HG03565 (cell line): ENCODE results near the gene CLUH.
"Not testable (repeated sequence)": the region's sequence is repeated elsewhere in the genome, so short reads cannot be mapped to it uniquely, and the experiment has no call there.

ENCODE experiments used
- ATAC-seq: cut with Tn5 transposase; IDR thresholded peaks from one replicate; pipeline ENCODE4 v1.9.1; 2021; ENCODE audit warnings: mild to moderate bottlenecking, moderate library complexity; ENCODE audit not compliant: unreplicated experiment

Gene CLUH

DNA sequence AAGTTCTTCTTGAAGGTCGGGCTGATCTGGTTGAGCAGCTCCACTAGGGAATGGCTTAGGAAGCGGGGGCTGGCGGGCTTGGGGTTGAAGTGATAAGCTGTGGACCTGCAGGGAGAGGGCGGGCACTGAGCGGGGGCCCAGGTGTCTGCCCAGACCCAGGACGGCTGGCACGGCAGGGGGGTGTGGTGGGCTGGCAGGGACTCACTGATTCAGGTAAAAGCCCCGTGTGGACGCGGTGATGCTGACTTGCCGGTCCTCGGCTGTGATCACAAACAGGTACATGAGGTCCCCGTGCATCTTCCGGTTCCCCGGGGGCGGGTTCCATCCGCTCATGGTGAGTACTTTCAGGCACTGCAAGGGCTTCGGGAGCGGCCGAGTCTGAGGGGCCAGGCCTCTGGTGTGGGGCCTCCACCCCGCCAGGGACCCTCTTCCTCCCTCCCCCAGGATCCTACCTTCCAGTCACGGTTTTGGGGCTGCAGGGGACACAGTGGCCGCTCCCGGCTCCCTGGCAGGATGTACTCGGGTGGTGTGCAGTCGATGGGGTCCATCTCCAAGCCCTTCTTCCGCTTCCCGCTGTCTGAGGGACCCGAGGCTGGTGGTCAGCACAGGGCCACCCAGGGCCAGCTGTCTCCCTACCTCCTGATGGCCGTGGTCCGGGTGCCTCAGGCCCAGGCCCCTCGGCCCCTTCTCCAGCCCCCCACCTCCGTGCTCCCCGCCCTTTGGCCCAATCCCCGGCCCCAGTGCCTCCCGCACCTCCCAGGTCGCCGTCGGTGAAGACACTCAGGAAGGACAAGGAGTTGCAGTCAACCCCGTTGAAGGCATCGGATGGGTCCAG lies 10.2 kb downstream of the CLUH start:
- ATAC-seq: no peak

DNA sequence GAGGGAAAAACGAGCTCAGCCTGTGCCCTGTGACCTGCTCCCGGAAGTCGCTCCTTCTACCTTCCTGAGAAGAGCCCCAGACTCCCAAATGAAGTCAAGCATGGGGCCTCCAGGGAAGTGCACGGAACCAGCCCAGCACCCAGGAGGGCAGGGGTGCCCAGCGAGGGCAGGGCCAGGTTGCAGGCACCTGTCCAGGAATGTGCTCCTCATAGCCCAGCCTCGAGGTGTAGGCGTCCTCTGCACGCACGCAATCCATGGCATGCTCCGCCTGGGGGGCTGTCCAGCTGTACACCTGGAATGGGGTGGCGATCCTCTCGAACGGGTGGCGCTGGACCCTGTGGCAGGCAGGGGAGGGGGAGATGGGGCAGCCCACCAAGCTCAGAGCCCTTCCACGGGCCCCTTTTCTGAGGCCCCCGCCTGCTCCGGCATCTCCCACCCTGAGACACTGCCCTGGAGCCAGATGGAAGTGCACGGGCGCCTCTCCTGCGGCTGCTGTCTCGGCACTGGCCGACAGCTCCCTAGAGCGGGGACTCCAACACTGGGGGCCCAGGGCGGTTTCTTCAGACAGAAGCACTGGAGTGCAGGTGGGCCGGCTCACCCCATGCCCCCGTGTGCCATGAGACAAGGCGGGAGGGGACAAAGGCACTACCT lies 10.9 kb downstream of the CLUH start:
- no peak for ATAC-seq

DNA sequence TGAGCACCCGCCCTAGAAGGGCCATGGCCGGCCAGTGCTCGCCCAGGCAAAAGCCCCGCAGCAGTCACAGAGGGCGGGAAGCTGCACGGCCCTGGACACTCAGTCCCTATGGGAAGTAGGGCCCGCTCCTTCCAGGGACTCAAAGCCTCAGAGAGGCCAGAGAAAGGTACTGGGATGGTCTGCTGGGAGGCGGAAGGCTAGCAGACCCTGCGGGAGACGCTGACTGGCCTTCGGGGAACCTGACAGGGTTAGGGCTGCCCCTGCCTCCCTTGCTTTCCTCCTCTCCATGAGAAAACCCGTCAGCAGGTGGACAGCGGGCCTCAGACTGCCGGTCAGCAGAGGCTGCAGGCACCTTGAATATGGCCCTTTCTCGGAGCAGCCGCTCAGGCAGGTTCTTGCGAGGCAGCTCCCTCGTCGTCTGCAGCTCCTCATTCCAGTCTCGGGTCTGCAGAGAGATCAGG lies 11.5 kb downstream of the CLUH start:
- ATAC-seq: no peak

DNA sequence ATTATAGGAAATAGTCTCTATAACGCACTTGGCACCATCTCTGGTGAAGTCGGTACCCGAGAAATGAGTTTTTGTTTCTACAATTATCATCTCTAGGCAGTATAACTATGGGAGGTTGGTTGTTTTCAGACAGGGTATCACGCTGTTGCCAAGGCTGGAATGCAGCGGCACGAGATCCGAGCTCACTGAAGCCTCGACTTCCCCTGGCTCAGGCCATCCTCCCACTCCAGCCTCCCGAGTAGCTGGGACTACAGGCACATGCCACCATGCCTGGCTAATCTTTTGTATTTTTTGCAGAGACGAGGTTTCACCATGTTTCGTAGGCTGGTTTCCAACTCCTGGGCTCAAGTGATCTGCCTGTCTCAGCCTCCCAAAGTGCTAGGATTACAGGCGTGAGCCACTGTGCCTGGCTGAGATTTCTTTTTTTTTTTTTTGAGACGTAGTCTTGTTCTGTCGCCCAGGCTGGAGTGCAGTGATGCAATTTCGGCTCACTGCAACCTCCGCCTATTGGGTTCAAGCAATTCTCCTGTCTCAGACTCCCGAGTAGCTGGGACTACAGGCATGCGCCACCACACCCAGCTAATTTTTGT lies 12.3 kb downstream of the CLUH start:
- not testable (repeated sequence) for ATAC-seq

DNA sequence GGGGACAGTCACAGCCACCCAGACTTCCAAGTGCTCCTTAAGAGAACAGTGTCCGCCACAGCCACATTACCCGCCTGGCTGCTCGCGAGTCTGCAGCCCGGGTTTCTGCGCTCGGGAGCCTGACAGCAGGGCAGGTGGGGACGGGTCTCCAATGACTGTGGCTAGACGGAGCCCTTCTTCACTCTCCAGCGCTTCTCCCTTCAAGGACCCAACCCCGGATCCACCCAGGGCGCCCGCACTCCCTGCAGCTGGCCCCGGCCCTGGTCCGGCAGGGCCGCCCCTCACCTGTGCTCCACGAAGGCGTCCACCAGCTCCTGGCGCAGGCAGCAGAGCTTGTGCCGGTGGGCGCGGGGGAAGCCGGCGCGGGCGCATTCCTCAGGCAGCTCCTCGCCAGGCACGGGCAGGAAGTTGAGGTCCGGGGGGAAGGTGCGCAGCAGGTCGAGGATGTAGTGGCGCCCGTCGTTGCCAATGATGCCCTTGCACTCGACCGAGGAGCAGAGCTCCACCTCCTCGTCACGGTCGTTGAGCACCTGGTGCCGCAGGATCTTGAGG lies 13.9 kb downstream of the CLUH start:
- no peak for ATAC-seq

DNA sequence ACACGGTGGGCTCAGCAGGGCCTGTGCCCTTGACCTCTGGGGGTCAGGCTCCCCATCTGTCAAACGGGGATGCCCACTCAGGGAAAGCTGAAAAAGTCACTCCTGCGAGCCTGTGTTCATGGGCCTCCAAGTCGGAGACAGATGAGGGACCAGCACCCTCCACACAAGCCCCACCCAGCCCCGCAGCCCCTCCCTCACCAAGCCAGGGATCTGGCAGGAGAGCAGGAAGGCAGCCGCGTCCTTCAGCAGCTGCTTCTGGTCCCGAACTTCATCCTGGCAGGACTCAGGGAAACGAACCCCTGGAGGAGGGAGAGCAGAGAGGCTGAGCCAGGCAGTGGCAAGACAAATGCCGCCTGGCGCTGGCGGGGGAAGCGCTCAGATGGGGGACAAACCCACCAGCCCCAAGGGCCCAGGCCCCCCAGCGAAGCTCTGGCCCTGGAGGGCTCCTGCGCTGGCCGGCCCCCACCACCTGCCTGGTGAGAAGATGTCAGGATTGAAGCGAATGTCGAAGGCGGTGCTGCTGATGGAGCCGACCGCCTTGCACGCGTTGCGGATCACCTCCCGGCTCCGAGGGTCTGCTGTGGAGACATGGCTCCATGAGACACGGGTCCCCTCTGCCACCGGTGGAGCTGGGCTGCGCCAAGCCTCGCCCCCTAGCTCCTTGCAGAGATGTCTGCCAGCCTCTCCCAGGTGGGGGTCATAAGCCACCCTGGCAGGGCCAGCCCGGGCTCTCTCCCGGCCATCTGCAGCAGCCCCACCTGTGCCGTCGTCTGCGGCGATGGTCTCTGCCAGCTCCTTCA lies 15.4 kb downstream of the CLUH start:
- no peak for ATAC-seq

DNA sequence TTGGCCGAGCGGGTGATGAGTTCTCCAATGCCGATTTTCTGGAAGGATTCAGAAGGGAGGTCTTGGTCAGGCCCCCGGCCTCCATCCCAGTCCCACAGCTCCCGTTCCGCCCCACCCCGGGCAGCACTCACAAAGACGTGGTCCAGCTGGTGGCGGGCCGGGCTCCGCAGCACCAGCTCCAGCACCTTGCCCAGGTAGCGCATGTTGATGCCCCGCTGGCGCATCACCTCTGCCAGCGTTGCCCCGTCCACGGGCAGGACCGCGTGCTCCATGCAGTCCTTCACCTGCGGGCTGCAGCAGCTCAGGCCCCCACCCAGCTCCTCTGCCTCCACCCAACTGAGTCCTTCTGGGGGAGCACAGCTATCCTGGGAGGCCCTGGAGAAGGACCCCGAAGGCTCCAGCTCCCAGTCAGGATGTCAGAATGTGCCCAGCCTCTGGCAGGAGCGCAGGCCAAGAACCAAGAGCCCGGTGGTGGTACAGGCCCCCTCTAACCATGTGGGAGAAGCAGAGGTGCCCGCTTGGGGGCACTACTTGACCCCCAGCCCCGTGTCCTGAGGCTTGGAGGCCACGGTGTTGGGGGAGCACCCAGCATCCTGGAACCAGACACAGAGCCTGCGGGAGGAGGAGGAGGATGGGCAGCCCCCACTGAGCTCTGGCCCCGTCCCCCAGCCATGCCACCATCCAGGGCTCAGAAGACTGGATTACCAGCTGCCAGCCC lies 16.2 kb downstream of the CLUH start:
- no peak for ATAC-seq

DNA sequence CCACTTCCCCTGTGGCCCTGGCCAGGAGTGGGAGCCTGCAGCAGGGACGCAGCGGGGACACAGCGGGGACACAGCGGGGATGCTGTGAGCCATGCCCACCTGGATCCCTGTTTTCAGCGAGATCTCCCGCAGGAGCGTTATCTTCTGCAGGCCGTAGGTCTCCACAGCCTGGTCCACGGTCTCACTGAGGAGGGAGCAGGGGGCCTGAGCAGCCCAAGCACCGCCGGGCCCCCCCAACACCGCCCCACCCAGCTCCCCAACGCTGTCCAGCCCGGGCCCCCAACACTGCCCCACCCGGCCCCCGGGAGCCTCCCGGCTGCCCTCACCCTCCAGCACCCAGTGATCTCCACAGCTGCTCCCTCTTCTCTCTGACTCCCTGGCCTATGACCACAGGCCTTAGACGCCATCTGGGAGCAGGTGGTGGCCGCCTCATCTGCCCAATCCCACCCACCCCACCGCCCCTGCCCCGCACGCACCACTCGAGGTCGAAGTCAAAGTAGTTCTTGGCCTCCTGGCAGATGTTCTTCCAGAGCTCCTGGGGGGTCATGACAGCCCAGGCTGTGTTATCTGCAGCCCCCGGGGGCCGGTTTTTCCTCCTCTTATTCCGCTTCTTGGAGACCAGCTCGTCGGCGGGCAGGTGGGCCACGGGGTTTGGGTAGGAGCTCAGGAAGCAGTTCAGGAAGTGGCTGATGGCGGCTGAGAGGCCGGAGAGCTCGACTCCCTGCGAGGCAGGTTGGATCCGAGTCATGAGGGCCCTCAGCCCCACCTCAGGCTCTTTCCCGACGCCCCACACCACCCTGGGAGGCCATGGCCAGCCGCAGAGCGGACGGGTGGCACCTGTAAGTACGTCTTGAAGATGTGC lies 17.0 kb downstream of the CLUH start:
- ATAC-seq: no peak

DNA sequence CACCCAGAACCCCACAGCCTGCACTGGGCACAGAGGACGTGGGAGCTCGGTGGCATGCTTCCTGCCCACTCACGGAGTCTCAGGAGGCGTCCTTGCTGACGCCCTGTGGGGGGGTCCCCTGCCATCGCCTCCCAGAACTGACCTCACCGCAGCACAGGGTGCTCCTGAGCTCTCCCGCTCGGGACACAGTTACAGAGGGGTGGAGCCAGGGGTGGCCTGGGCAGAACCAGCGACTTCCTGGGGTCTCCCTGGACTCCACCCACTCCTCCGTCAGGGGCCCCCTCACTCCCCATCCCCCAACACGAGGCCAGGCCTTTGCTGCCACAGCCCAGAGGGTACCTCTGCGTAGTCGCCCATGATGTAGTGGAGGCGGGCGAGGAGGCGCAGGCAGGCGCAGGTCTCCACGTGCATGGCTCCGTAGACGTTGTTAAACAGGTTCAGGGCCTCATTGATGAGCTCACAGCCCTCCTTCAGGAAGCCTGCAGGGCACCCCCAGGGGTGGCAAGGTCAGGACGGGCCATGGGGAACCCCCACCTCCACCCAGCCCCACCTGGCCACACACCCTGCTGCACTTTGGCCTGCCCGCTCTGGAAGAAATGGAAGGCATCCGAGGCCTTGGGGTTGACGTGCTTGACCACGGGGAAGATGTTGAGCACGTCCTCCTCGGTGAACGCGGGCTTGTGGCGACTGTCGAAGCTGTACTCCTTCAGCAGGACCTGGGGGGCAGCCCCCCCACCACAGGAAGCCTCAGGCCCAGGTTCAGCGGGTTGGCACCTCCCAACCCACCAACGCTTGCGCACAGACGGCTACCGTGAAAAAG lies 17.8 kb downstream of the CLUH start:
- ATAC-seq: no peak

DNA sequence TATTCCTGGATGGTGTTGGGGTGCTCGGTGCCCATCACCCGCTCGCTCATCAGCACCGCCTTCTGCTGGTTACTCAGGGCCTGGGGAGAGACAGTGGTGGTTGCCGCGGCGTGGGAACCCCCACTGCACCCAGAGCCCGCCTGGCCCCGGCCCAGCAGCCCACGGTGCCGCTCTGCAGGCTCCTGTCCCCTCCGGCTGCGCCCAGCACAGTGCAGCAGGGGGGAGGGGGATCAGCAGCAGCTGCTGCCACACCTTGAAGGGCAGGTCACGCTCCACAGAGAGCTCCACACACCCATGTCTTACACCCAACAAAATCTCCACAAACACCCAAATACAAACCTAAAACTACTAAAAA lies 18.8 kb downstream of the CLUH start:
- ATAC-seq: no peak

DNA sequence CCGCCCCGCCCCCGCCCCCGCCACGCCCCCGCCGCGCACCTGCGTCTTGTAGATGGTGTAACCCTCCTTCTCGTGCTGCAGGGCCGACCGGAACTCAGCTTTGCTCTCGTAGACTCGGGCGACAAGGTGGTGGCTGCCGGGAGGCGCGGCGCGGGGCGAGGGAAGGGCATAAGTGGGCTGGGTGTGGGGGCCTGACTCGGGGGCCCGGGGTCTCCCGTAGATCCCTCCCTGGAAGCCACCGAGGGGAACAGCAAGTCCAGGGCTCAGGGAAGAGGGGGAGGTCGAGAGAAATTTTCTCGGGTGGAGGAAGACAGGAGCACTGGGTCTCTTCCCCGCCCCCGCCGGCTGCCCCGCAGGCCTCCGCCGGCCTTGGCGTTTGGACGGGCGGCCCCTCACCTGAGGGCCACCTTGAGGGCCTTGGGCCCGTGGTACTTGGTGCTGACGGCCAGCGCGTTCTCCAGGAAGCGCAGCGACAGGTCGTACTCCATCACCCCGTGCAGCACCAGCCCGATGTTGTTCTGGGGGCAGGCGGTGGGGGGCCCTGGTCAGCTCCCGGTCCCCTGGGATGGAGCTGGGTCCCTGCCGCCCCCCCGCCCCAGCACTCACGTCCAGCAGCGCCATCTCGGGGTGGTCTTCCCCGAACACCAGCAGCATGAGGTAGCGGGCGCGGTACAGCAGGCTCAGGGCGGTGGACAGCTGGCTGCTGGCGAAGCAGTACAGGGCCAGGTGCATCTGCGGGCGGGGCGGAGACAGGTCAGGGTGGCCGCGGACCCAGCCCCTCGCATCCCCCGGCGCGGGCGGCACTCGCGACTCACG lies 19.4 kb downstream of the CLUH start:
- no peak for ATAC-seq

DNA sequence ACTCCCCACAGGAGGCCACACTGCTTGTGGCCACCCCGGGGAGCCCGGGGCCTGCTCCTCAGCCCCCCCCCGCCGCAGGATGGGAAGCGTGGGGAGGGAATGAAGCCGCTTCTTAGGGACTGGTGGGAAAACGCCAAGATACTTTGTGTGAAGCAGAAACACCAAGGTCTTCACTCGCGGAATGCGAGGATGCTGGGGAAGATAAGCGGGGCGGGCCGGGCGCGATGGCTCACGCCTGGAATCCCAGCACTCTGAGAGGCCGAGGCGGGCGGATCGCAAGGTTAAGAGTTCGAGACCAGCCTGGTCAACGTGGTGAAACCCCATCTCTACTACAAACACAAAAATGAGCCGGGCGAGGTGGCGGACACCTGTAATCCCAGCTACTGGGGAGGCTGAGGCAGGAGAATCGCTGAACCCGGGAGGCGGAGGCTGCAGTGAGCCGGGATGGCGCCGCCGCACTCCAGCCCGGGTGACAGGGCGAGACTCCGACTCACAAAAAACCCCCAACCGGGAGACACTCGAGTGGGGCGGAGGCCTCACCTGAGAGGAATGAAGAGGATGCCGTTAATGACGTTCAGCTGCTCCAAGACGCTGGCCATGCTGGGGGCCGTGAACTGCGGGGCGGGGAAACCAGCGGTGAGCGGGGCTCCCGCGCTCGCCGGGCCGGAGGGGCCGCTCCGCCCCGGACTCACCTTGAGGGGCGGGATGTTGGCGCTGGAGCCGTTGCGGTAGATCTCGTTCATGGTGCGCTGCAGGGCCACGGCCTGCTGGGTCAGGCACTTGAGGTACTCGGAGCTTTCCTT lies 20.3 kb downstream of the CLUH start:
- no peak for ATAC-seq

DNA sequence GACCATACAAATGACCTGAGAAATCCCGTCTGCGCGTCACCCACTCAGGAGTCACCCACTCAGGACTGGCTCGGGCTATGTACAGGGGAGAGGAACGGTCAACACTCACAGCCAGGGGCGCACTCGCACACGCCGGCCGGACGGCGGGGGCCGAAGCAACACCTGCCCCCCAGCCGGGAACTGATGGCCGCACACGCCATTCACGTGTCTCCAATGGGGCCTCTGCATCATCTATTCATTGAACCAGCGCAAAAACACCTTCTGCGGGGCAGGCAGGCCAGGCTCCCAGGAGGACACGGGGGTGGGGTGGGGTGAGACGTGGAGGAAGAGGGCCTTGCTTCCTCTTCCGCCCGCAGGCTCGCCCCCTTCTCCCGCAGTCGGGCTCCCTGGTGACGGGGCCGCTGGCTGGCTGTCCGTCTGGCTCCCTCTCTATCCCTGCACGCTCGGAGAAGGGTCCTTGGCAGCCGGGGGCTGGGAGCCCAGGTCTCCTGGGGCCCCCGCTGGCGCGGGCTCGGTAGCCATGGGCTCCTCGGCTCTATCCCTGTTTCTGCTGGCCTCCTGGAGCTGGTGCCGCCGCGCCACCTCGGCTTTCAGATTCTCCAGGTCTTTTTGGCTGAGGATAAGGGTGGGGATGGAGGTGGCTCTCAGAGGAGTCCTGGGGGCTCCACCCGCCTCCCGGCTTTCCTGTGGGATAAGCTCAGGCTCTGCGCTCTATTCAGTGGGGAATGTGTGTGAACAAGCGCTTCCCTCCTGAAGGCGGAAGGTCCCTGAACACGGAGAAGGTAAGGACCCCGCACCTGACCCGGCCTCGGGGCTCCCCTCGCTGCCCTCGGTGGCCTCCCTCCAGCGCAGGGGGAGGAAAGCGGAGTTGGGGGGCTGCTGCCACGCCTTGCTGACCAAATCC lies 21.1 kb downstream of the CLUH start:
- no peak for ATAC-seq

DNA sequence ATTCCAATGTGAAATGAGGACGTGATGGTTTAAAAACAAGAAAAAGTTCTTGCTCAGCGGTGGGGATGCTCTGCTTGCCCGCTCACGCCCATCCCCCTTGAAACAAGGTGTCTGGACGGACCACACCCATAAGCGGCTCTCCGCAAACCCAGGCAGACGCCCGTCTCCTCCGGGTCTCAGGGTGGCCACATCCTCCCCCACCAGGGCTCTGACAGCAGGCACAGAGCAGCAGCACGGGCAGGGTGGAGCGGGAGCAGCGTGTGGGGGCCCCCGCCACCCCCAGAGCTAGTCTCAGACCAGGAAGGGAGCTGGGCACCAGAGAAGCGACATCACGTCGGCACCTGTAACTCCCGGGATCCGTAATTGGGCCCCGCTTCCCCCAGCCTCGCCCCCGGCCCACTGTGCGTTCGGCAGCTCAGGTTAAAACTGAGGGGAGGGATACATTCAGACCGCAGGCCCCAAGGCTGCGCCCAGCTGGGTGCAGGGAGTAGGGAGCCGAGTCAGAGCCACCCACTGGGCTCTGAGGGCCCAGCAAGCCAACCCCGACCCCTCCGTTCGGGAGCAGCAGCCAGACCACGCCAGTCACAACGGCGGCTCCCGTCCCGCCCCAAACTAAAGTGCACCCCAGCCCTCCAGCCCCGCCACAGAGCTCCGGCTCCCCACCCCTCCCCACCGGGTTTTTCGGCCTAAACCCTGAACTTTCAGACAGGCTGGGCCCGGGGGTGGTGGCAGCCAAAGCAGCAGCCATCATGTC lies 22.0 kb downstream of the CLUH start:
- no peak for ATAC-seq
